Heart right ventricle (tissue), 16 donors: Measurements from ENCODE around the gene SLC8A1. TPM values are rescaled to one million over a fixed set of nuclear protein-coding genes. Genes with fewer than 3 reads are reported as not detected.

ENCODE experiments used
- ATAC-seq, 8 donors: fragments of 200-7000 bp; cut with Tn5 transposase; one replicate each; pipeline ENCODE4 v1.9.1; 2020; ENCODE audit warnings: mild to moderate bottlenecking in 8 of 8, moderate library complexity in 8 of 8, moderate number of reproducible peaks in 1 of 8
- DNase-seq, 2 donors: peaks; one replicate each; pipeline ENCODE4 v3.0.0-alpha.2; 2020
- H3K27ac ChIP-seq, 10 donors: fragments of 200-600 bp; sonication (generic) in 2 of 10; one replicate each; pipeline versions ENCODE4 v1.5.0 to v1.8.0; 2020 to 2022; ENCODE audit warnings: mild to moderate bottlenecking in 3 of 10
- H3K27me3 ChIP-seq, 7 donors: fragments of 200-600 bp; one replicate each; pipeline ENCODE4 v1.8.0; 2021 to 2022; ENCODE audit warnings: mild to moderate bottlenecking in 2 of 7
- H3K36me3 ChIP-seq, 9 donors: fragments of 200-600 bp; sonication (generic) in 1 of 9; one replicate each; pipeline versions ENCODE4 v1.5.0 to v1.8.0; 2020 to 2022; ENCODE audit warnings: mild to moderate bottlenecking in 2 of 9
- H3K4me1 ChIP-seq, 9 donors: fragments of 200-600 bp; sonication (generic) in 1 of 9; one replicate each; pipeline versions ENCODE4 v1.5.0 to v1.8.0; 2020 to 2022; ENCODE audit warnings: mild to moderate bottlenecking in 4 of 9
- H3K4me3 ChIP-seq, 10 donors: fragments of 200-600 bp; sonication (generic) in 2 of 10; one replicate each; pipeline versions ENCODE4 v1.5.0 to v1.8.0; 2020 to 2022; ENCODE audit warnings: mild to moderate bottlenecking in 7 of 10, moderate library complexity in 2 of 10
- H3K9me3 ChIP-seq, 11 donors: fragments of 200-600 bp in 10 of 11; sonication (generic) in 2 of 11; one replicate each; pipeline versions ENCODE4 v1.5.0 to v1.8.0; 2013 to 2022; ENCODE audit warnings: mild to moderate bottlenecking in 2 of 11, control low read depth in 1 of 11, moderate library complexity in 1 of 11
- CTCF ChIP-seq, 9 donors: fragments of 200-600 bp; sonication (generic) in 2 of 9; IDR thresholded peaks; one replicate each; pipeline versions ENCODE4 v1.5.0 to v1.8.0; 2021 to 2022; ENCODE audit warnings: antibody characterized with exemption in 9 of 9, mild to moderate bottlenecking in 5 of 9, moderate library complexity in 1 of 9
- WGBS, 2 donors: extraction: QIAGEN DNeasy Blood & Tissue Kit; methylation state at CpG; one replicate each; pipeline ENCODE4 v1.1.7; 2013; ENCODE audit warnings: inconsistent platforms in 1 of 2; 5-methylcytosine and 5-hydroxymethylcytosine counted together
- intact Hi-C, 10 donors: fragments of 100-400 bp; cut with DNase I; formaldehyde crosslinking; loops; one replicate each; pipeline versions ENCODE4 v1.11.1 to v1.14.2; 2022
- polyA plus RNA-seq, 2 donors: library from polyadenylated mRNA; stranded (reverse); fragments of 200-250 nt; gene quantifications; one replicate each; pipeline ENCODE4 v1.2.3, GENCODE V29; 2013
- total RNA-seq, 10 donors: library from RNA; stranded (reverse); fragmentation: NEBNext Ultra II Directional in 3 of 10; extraction: Animal tissue kit (Norgen Biotek cat#: 25700) in 3 of 10; gene quantifications; one replicate each; pipeline versions ENCODE4 v1.2.1 to v1.2.4, GENCODE V29; 2021 to 2023
- donor health status: Arrhythmogenic right ventricular cardiomyopathy.
- donor health status: ischemic (EF 13 %, LVEDD 7.1; RV severe dilation, severe dysfunction).
- donor health status: healthy with polysubstance abuse.
- donor health status: DM: no; HTN: yes; CAD: no.
- donor health status: DM: no; HTN: no; CAD: no.
- donor health status: ischemic (EF 25% LVEDD 6.9; RV normal size, moderate dysfunction).
- donor health status: ischemic (EF 25% LVEDD 5.7; RV mildly dilated, moderate dysfunction).
- donor health status: healthy.
- donor health status: DM: yes; HTN: yes; CAD: no.
- donor health status: Ischemic cardiomyopathy.
- donor health status: ischemic (EF 35%, LVEDD 5.7; RV mildly dilated, moderate dysfunction).
- donor health status: nonischemic (EF 11% LVEDD 7.7; RV severe dilation, severe dysfunction).
- donor health status: DM: yes; HTN: yes; CAD: no.
- donor health status: PGD.
- donor health status: ischemic (EF 29% LVEDD 5.4; RV normal size, mild dysfunction).
- donor health status: nonischemic (EF 23%, LVEDD 6.1; RV moderate dilation, normal function).

Gene SLC8A1
- total and polyA plus RNA-seq, 12 donors: 11.1 to 1,497 (median 1,067) TPM

GRCh38 chr2:40419364-40419762 lies 32.5 kb downstream of the SLC8A1 start:
- WGBS, 2 donors: 48 to 69% methylated on average over 2 of the region's 2 CpGs
- DNase-seq (no peak), ATAC-seq (peak in 3 of 8 donors; percentile 15 to 29 (median 24))
- H3K27me3 ChIP-seq: no peaks in the 10 kb centered on the region
- no peaks in the 10 kb centered on the region for H3K9me3 ChIP-seq
- peaks cover 8 to 92% (median 58%) of the 10 kb centered on the region in 9 donors for H3K4me1 ChIP-seq
- no peak for TF ChIP-seq CTCF (IDR thresholded peaks at IDR 0.05)
- no peak overlapping the region for H3K4me3 ChIP-seq
- peak overlapping the region in 8 of 10 donors; percentile 19 to 79 (median 62) for H3K27ac ChIP-seq
- intact Hi-C loops: no loop called here
- no peaks in the 10 kb centered on the region for H3K36me3 ChIP-seq

- Histone ChIP-seq H3K27ac (peak overlapping the region in 8 of 10 donors; percentile 19 to 79 (median 62)), H3K9me3 (no peaks in the 10 kb centered on the region), H3K4me1 (peaks cover 8 to 92% (median 64%) of the 10 kb centered on the region in 9 donors), H3K4me3 (no peak overlapping the region), H3K36me3 (no peaks in the 10 kb centered on the region), H3K27me3 (no peaks in the 10 kb centered on the region)
- ATAC-seq (peak; percentile 23 to 65 (median 40)), DNase-seq (no peak)
- no peak for TF ChIP-seq CTCF (IDR thresholded peaks at IDR 0.05)
- 27 to 34% methylated on average over 5 of the region's 5 CpGs for WGBS, 2 donors
- intact Hi-C loops: no loop called here
These were observed 33.1 kb downstream of the SLC8A1 start for GRCh38 chr2:40418614-40419363.

- Histone ChIP-seq H3K27ac (peak overlapping the region in 1 of 10 donors; percentile 10), H3K4me1 (peaks cover 8 to 74% (median 45%) of the 10 kb centered on the region in 9 donors), H3K9me3 (no peaks in the 10 kb centered on the region), H3K36me3 (no peaks in the 10 kb centered on the region), H3K27me3 (no peaks in the 10 kb centered on the region), H3K4me3 (no peak overlapping the region)
- intact Hi-C loops: no loop called here
- TF ChIP-seq CTCF (IDR thresholded peaks at IDR 0.05): no peak
- DNase-seq: no peak
- WGBS, 2 donors: 71 to 81% methylated on average over 1 of the region's 1 CpG
- ATAC-seq: no peak
These were observed 35.4 kb downstream of the SLC8A1 start for GRCh38 chr2:40416486-40416885.

GRCh38 chr2:40415391-40415790 lies 36.5 kb downstream of the SLC8A1 start:
- TF ChIP-seq CTCF (IDR thresholded peaks at IDR 0.05): no peak
- Histone ChIP-seq H3K27me3 (no peaks in the 10 kb centered on the region), H3K36me3 (no peaks in the 10 kb centered on the region), H3K27ac (no peak overlapping the region), H3K9me3 (no peaks in the 10 kb centered on the region), H3K4me1 (peaks cover 7 to 74% (median 40%) of the 10 kb centered on the region in 9 donors), H3K4me3 (no peak overlapping the region)
- intact Hi-C loops: no loop called here
- 57 to 69% methylated on average over 2 of the region's 2 CpGs for WGBS, 2 donors
- ATAC-seq: no peak
- DNase-seq: no peak
